Ectodermal cell (in vitro differentiated cells): ENCODE data around the gene LPCAT3. TPM values are rescaled to one million over a fixed set of nuclear protein-coding genes. Genes with fewer than 3 reads are reported as not detected.

Source experiments
- H3K27ac ChIP-seq: 2 replicates; pipeline ENCODE4 v1.7.0; 2013; ENCODE audit warnings: mild to moderate bottlenecking, low read depth, low read length; ENCODE audit not compliant: insufficient read depth, poor library complexity, severe bottlenecking
- H3K27me3 ChIP-seq: 2 replicates; pipeline ENCODE4 v1.7.0; 2013; ENCODE audit warnings: mild to moderate bottlenecking, low read length; ENCODE audit not compliant: insufficient read depth, control insufficient read depth, poor library complexity, severe bottlenecking
- H3K36me3 ChIP-seq: one replicate; pipeline ENCODE4 v1.7.0; 2013; ENCODE audit warnings: low read length; ENCODE audit not compliant: control insufficient read depth, insufficient read depth
- H3K4me1 ChIP-seq: one replicate; pipeline ENCODE4 v1.7.0; 2013; ENCODE audit warnings: low read length; ENCODE audit not compliant: control insufficient read depth, insufficient read depth
- H3K4me3 ChIP-seq: 2 replicates; pipeline ENCODE4 v1.7.0; 2013; ENCODE audit warnings: low read depth, low read length, control low read depth; ENCODE audit not compliant: insufficient read depth
- H3K9me3 ChIP-seq: 2 replicates; pipeline ENCODE4 v1.7.0; 2013; ENCODE audit warnings: mild to moderate bottlenecking, low read length, moderate library complexity; ENCODE audit not compliant: control insufficient read depth
- WGBS, 2 experiments: methylation state at CpG; one replicate each; pipeline ENCODE4 v1.1.7; 2013; ENCODE audit warnings: missing lambda C conversion rate in 2 of 2; 5-methylcytosine and 5-hydroxymethylcytosine counted together
- polyA plus RNA-seq, 4 experiments: library from polyadenylated mRNA; stranded (reverse); fragments of 50-300 nt; gene quantifications; one replicate each; pipeline ENCODE4 v1.2.3, GENCODE V29; 2013

LPCAT3 gene
- polyA plus RNA-seq (2013, experiment 1 of 4): 44.1 TPM
- 51.4 TPM for polyA plus RNA-seq (2013, experiment 2 of 4)
- polyA plus RNA-seq (2013, experiment 3 of 4): 31.9 TPM
- 38.1 TPM for polyA plus RNA-seq (2013, experiment 4 of 4)

GRCh38 chr12:7018350-7019042 lies at the start of gene LPCAT3:
Gene LPCAT3 (minus strand): TSS chr12:7018476. CDS start chr12:7018424, 52 bp downstream.
- Histone ChIP-seq H3K27me3 (no peaks in the 10 kb centered on the region), H3K36me3 (peaks cover 3% of the 10 kb centered on the region), H3K9me3 (no peaks in the 10 kb centered on the region), H3K4me1 (peaks cover 6% of the 10 kb centered on the region), H3K4me3 (peak within 1 kb of the TSS; percentile 88), H3K27ac (peak within 1 kb of the TSS; percentile 85)
- 0 to 1% methylated on average over 77 of the region's 77 CpGs for WGBS, 2 experiments

GRCh38 chr12:7067096-7067495 lies 48.8 kb upstream of the LPCAT3 start:
- H3K9me3 ChIP-seq: no peaks in the 10 kb centered on the region
- no peaks in the 10 kb centered on the region for H3K27me3 ChIP-seq
- no peaks in the 10 kb centered on the region for H3K4me1 ChIP-seq
- WGBS, 2 experiments: 92% methylated on average over 7 of the region's 7 CpGs
- H3K27ac ChIP-seq: no peak overlapping the region
- H3K4me3 ChIP-seq: no peak overlapping the region
- no peaks in the 10 kb centered on the region for H3K36me3 ChIP-seq

GRCh38 chr12:7066596-7066995 lies 48.3 kb upstream of the LPCAT3 start:
- WGBS, 2 experiments: 77 to 88% methylated on average over 2 of the region's 2 CpGs
- H3K27ac ChIP-seq: no peak overlapping the region
- H3K9me3 ChIP-seq: no peaks in the 10 kb centered on the region
- H3K36me3 ChIP-seq: no peaks in the 10 kb centered on the region
- no peak overlapping the region for H3K4me3 ChIP-seq
- no peaks in the 10 kb centered on the region for H3K4me1 ChIP-seq
- no peaks in the 10 kb centered on the region for H3K27me3 ChIP-seq

GRCh38 chr12:7065073-7065623 lies 46.9 kb upstream of the LPCAT3 start:
- Histone ChIP-seq H3K36me3 (no peaks in the 10 kb centered on the region), H3K9me3 (no peaks in the 10 kb centered on the region), H3K4me3 (no peak overlapping the region), H3K27me3 (no peaks in the 10 kb centered on the region), H3K4me1 (no peaks in the 10 kb centered on the region), H3K27ac (no peak overlapping the region)
- WGBS, 2 experiments: 87 to 92% methylated on average over 6 to 7 of the region's 7 CpGs

- Histone ChIP-seq H3K27ac (no peak overlapping the region), H3K36me3 (no peaks in the 10 kb centered on the region), H3K4me1 (no peaks in the 10 kb centered on the region), H3K9me3 (no peaks in the 10 kb centered on the region), H3K27me3 (no peaks in the 10 kb centered on the region), H3K4me3 (no peak overlapping the region)
- WGBS, 2 experiments: 97 to 100% methylated on average over 3 of the region's 3 CpGs
These were observed 46.2 kb upstream of the LPCAT3 start for GRCh38 chr12:7064516-7064915.

- no peaks in the 10 kb centered on the region for H3K4me1 ChIP-seq
- no peak overlapping the region for H3K27ac ChIP-seq
- no peak overlapping the region for H3K4me3 ChIP-seq
- 94 to 96% methylated on average over 7 of the region's 7 CpGs for WGBS, 2 experiments
- H3K36me3 ChIP-seq: no peaks in the 10 kb centered on the region
- H3K27me3 ChIP-seq: no peaks in the 10 kb centered on the region
- H3K9me3 ChIP-seq: no peaks in the 10 kb centered on the region
These were observed 43.3 kb upstream of the LPCAT3 start for GRCh38 chr12:7061596-7061995.

- Histone ChIP-seq H3K4me1 (no peaks in the 10 kb centered on the region), H3K27me3 (no peaks in the 10 kb centered on the region), H3K36me3 (no peaks in the 10 kb centered on the region), H3K4me3 (no peak overlapping the region), H3K27ac (no peak overlapping the region), H3K9me3 (no peaks in the 10 kb centered on the region)
- 84 to 86% methylated on average over 13 of the region's 13 CpGs for WGBS, 2 experiments
These were observed 42.9 kb upstream of the LPCAT3 start for GRCh38 chr12:7061138-7061537.

GRCh38 chr12:7060353-7060954 lies 42.2 kb upstream of the LPCAT3 start, which contains the start of gene C1S:
Gene C1S (plus strand): TSS chr12:7060718. CDS start chr12:7061913, 1,195 bp downstream.
- 50 to 52% methylated on average over 10 of the region's 10 CpGs for WGBS, 2 experiments
- Histone ChIP-seq H3K27me3 (no peaks in the 10 kb centered on the region), H3K4me3 (no peak within 1 kb of the TSS), H3K4me1 (no peaks in the 10 kb centered on the region), H3K36me3 (no peaks in the 10 kb centered on the region), H3K9me3 (no peaks in the 10 kb centered on the region), H3K27ac (no peak within 1 kb of the TSS)

- no peaks in the 10 kb centered on the region for H3K4me1 ChIP-seq
- H3K27me3 ChIP-seq: no peaks in the 10 kb centered on the region
- H3K9me3 ChIP-seq: no peaks in the 10 kb centered on the region
- no peaks in the 10 kb centered on the region for H3K36me3 ChIP-seq
- H3K4me3 ChIP-seq: no peak overlapping the region
- H3K27ac ChIP-seq: no peak overlapping the region
- WGBS, 2 experiments: 88 to 92% methylated on average over 4 of the region's 4 CpGs
These were observed 41.5 kb upstream of the LPCAT3 start for GRCh38 chr12:7059780-7060179.

- Histone ChIP-seq H3K4me1 (no peaks in the 10 kb centered on the region), H3K27ac (no peak overlapping the region), H3K36me3 (no peaks in the 10 kb centered on the region), H3K9me3 (no peaks in the 10 kb centered on the region), H3K4me3 (no peak overlapping the region), H3K27me3 (no peaks in the 10 kb centered on the region)
- WGBS, 2 experiments: 93 to 94% methylated on average over 9 of the region's 9 CpGs
These were observed 40.6 kb upstream of the LPCAT3 start for GRCh38 chr12:7058850-7059395.
